KMS-11 (cell line): ENCODE data around the gene CCDC141.

Experiments used
- H2AFZ ChIP-seq: fragments of 200-600 bp; sonication (generic); 2 replicates; pipeline ENCODE4 v1.6.1; 2016; ENCODE audit warnings: antibody characterized with exemption, mixed run types, low read depth
- H3K27ac ChIP-seq: fragments of 200-600 bp; sonication (generic); 2 replicates; pipeline ENCODE4 v1.6.1; 2016; ENCODE audit warnings: mild to moderate bottlenecking, mixed run types
- H3K27me3 ChIP-seq: fragments of 200-600 bp; sonication (generic); 2 replicates; pipeline ENCODE4 v1.6.1; 2017; ENCODE audit warnings: mild to moderate bottlenecking, low read depth, mixed run types, moderate library complexity; ENCODE audit not compliant: insufficient read depth
- H3K36me3 ChIP-seq: fragments of 200-600 bp; sonication (generic); 2 replicates; pipeline ENCODE4 v1.6.1; 2017; ENCODE audit warnings: mild to moderate bottlenecking, mixed run types; ENCODE audit not compliant: insufficient read depth
- H3K4me1 ChIP-seq: fragments of 200-600 bp; sonication (generic); 2 replicates; pipeline ENCODE4 v1.6.1; 2016; ENCODE audit warnings: mild to moderate bottlenecking, low read depth, mixed run types; ENCODE audit not compliant: poor library complexity, severe bottlenecking
- H3K4me2 ChIP-seq: fragments of 200-600 bp; sonication (generic); 2 replicates; pipeline ENCODE4 v1.7.0; 2016; ENCODE audit warnings: mild to moderate bottlenecking, mixed run types
- H3K4me3 ChIP-seq: fragments of 200-600 bp; sonication (generic); IDR thresholded peaks from 2 replicates; pipeline ENCODE4 v1.6.1; 2017; ENCODE audit warnings: low read depth, low read length, mixed read lengths; ENCODE audit not compliant: insufficient read depth
- H3K79me2 ChIP-seq: fragments of 200-600 bp; sonication (generic); 2 replicates; pipeline ENCODE4 v1.6.1; 2016; ENCODE audit warnings: low read depth, mixed run types; ENCODE audit not compliant: insufficient read depth
- H3K9ac ChIP-seq: fragments of 200-600 bp; sonication (generic); 2 replicates; pipeline ENCODE4 v1.6.1; 2016; ENCODE audit warnings: mild to moderate bottlenecking, mixed run types
- H4K20me1 ChIP-seq: fragments of 200-600 bp; sonication (generic); 2 replicates; pipeline ENCODE4 v1.6.1; 2016; ENCODE audit warnings: mild to moderate bottlenecking, mixed run types; ENCODE audit not compliant: insufficient read depth
- TF ChIP-seq, protein P1 (sequence below): fragments of 200-600 bp; sonication (generic); conservative IDR thresholded peaks from 2 replicates; pipeline ENCODE4 v1.6.1; 2017; ENCODE audit warnings: low read depth, mild to moderate bottlenecking, antibody characterized with exemption, low read length, moderate library complexity, mixed read lengths

The CCDC141 gene

DNA sequence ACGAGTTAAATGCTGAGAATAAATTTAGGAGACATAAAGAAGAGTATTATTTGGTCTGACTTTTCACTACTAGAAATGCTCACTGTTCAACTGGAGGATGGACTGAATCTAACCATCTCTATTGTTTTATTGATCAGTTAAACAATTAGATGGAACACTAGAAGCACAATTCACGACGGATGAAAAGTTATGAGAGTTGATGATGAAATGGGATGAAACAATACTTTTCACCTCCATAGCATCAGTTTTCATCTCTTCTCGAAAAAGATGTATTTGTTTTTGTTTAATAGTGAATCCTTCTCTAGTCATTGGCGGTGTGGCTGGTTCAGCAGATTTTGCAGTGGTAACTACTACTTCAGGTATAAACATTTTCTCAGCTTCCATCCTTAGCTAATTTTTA, 262.0 kb downstream of the CCDC141 start:
- Histone ChIP-seq H3K27me3 (no peaks in the 10 kb centered on the region), H3K4me2 (no peak overlapping the region), H3K36me3 (no peaks in the 10 kb centered on the region), H3K4me3 (no peak overlapping the region), H3K4me1 (no peaks in the 10 kb centered on the region), H3K79me2 (no peaks in the 10 kb centered on the region), H2AFZ (no peak overlapping the region), H4K20me1 (no peaks in the 10 kb centered on the region), H3K9ac (no peak overlapping the region), H3K27ac (no peak overlapping the region)
- TF ChIP-seq, protein P1, sequence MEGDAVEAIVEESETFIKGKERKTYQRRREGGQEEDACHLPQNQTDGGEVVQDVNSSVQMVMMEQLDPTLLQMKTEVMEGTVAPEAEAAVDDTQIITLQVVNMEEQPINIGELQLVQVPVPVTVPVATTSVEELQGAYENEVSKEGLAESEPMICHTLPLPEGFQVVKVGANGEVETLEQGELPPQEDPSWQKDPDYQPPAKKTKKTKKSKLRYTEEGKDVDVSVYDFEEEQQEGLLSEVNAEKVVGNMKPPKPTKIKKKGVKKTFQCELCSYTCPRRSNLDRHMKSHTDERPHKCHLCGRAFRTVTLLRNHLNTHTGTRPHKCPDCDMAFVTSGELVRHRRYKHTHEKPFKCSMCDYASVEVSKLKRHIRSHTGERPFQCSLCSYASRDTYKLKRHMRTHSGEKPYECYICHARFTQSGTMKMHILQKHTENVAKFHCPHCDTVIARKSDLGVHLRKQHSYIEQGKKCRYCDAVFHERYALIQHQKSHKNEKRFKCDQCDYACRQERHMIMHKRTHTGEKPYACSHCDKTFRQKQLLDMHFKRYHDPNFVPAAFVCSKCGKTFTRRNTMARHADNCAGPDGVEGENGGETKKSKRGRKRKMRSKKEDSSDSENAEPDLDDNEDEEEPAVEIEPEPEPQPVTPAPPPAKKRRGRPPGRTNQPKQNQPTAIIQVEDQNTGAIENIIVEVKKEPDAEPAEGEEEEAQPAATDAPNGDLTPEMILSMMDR: no peak

DNA sequence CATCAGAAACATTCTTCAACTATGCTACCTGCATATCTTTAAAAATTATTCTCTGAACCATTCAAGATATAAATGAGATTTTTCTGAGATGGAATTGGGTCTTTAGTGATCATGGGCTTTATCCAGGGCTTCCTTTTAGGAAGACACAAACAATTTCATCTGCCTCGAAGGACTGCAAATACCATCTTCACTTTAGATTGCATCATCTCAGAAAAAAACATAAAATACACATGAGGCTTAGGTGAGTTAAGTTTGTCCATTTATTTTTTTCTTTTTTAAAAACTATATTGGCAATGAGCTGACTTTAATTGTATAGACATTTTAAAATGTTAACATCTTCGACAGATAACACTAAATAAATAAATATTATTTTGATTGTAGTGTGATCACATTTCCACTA, 262.8 kb downstream of the CCDC141 start:
- Histone ChIP-seq H3K79me2 (no peaks in the 10 kb centered on the region), H3K4me2 (no peak overlapping the region), H4K20me1 (no peaks in the 10 kb centered on the region), H3K27ac (no peak overlapping the region), H2AFZ (no peak overlapping the region), H3K36me3 (no peaks in the 10 kb centered on the region), H3K4me1 (no peaks in the 10 kb centered on the region), H3K4me3 (no peak overlapping the region), H3K9ac (no peak overlapping the region), H3K27me3 (no peaks in the 10 kb centered on the region)
- TF ChIP-seq, protein P1: no peak

DNA sequence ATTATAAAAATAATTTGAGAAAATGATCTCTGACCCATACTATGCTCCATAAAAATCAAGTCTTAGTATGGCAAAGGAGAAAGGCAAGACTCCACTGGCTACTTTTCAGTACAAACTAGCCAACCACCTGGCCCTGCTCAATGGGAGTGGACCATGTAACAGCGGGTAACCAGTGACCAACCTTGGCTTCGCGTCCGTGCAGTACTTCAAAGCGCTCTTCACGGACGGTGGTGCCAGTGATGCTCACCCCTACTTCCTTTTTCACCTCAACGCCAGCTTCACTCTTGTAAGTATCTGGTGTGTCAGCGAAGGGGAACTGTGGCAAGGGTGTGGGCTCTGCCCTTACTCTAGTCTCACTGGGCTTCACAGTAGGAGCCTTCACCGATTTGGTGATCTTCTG, 266.0 kb downstream of the CCDC141 start:
- no peak overlapping the region for H3K9ac ChIP-seq
- H3K4me1 ChIP-seq: no peaks in the 10 kb centered on the region
- no peaks in the 10 kb centered on the region for H4K20me1 ChIP-seq
- TF ChIP-seq, protein P1: no peak
- no peaks in the 10 kb centered on the region for H3K79me2 ChIP-seq
- H3K27ac ChIP-seq: no peak overlapping the region
- H3K4me3 ChIP-seq: no peak overlapping the region
- no peak overlapping the region for H3K4me2 ChIP-seq
- H3K36me3 ChIP-seq: no peaks in the 10 kb centered on the region
- no peaks in the 10 kb centered on the region for H3K27me3 ChIP-seq
- H2AFZ ChIP-seq: no peak overlapping the region

DNA sequence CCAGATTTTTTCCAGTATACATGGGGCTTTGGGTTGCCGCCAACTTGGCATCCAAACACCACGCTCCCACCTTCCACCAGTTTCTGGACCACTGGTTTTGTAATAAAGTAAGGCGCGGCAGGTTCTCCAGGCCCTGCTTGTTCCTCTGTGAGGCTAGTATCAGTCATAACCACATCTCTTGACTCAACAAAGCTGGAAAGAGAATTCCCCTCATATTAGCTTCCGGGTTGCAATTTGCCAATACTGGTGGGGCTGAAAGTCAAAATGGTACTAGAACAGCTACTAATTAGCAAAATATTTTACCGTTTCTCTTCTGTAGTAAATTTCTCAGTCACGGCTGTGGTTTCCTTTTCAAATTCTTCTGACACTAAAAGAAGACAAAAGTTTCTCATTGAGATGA, 267.7 kb downstream of the CCDC141 start:
- Histone ChIP-seq H3K27ac (no peak overlapping the region), H3K4me3 (no peak overlapping the region), H3K4me1 (no peaks in the 10 kb centered on the region), H3K27me3 (no peaks in the 10 kb centered on the region), H3K4me2 (no peak overlapping the region), H2AFZ (no peak overlapping the region), H3K36me3 (no peaks in the 10 kb centered on the region), H3K79me2 (no peaks in the 10 kb centered on the region), H4K20me1 (no peaks in the 10 kb centered on the region), H3K9ac (no peak overlapping the region)
- TF ChIP-seq, protein P1: no peak
